ENCODE results near the gene KIAA0232.

Gene KIAA0232

GRCh38 chr4:6926081-6926480 is 143.6 kb downstream of the KIAA0232 start:
- no peak for TF ChIP-seq CTCF (IDR thresholded peaks at IDR 0.05)

DNA sequence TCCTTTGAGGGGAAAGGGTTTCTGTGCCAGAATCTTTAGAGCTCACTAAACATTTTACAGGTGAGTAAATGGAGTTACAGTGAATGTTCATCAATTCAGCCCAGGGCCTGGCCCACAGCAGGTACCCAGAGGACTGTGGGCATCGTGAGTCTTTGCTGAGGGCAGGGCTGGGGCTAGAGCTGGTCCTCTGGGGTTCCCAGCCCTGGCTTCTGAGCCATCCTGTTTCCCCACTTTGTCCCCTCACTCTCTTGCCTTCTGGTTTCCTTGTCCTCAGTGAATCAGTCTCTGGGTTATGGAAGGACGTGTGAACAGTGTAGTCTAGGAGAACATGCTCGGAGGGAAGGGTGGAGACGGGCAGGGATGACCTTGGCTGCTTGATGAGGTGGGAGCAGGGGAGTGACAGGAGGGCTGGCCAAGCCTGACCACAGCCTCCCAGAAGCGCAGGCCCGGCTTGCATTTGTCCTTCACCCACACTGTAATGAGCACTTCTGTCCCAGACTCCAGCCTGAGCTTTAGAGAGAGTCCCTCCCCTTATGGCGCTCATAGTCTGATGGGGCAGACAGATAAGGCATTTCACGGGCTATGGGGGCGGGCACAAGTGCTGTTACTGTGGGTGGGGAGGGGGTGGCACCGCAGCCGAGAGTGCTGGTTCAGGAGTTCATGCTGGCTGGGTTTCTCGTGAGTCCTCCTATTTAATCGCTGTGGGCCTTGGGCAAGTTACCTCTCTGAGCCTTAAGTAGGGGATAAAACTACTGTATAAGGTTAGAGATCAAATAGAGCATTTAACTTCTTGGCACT is 144.4 kb downstream of the KIAA0232 start:
- no peak for TF ChIP-seq CTCF (IDR thresholded peaks at IDR 0.05)

DNA sequence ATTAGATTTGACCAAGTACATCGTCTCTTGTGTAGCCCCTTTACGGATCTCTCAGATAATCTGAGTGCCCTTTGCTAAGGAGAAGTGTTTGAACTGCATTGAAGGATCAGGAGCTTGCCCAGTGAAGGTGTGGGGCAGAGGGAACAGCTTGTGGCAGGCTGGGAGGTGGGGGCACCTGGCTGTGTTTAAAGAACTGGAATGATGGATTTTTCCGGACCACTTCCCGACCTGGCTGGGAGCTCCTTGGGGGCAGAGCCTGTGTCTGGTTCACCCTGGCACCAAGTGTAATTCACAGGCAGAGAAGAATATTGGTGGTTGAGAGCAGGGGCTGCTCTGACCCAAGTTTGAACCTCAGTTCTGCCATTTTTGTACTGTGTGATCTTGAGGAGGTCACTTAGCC is 145.6 kb downstream of the KIAA0232 start:
- TF ChIP-seq CTCF (IDR thresholded peaks at IDR 0.05), result no peak

- no peak for TF ChIP-seq CTCF (IDR thresholded peaks at IDR 0.05)
Measured at GRCh38 chr4:6929339-6929811, 146.8 kb downstream of the KIAA0232 start.

DNA sequence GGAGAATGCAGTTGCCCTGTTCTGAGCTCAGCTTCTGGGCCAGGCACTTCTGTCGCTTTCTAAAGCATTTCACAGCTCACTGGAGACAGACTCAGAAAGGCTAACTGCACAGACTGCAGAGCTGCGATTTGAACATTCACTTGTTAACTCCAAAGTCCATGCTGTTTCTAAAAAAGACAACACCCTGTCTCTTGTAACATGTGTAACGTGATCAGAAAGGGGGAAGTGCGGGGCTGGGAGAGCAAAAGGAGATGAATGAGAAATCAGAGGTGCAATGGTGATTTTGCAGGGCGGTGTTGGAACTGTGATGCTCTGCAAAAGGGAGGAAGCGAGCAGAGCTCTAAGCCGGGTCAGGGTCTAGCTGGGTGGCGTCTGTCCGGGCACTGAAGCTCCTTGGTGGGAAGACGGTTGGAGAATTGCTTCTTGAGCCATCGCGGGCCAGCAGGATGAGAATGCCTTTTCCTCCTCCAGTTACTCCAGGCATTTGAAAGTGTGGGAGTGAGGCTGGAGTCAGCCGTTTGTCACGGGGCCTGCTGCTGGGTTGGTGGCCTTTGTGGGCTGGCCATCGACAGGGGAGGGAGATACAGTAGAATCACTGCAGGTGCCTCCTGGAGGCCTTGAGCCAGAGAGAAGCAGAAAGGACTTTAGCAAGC is 147.4 kb downstream of the KIAA0232 start:
- no peak for TF ChIP-seq CTCF (IDR thresholded peaks at IDR 0.05)

- no peak for TF ChIP-seq CTCF (IDR thresholded peaks at IDR 0.05)
Measured at GRCh38 chr4:6932475-6932874, 149.9 kb downstream of the KIAA0232 start.

GRCh38 chr4:6932918-6933317 is 150.4 kb downstream of the KIAA0232 start:
- no peak for TF ChIP-seq CTCF (IDR thresholded peaks at IDR 0.05)

Data from LNCAP (cell line).